ENCODE results near the gene RNF224. TPM values are rescaled to one million over a fixed set of nuclear protein-coding genes. Genes with fewer than 3 reads are reported as not detected.

Gene RNF224
- total and polyA plus RNA-seq, 2 experiments from 2014 or later = 0.63 TPM; not detected in 1

GRCh38 chr9:137264067-137264466 lies 36.8 kb downstream of the RNF224 start:
- H3K4me3 Mint-ChIP-seq = no peak overlapping the region
- ATAC-seq (no peak), DNase-seq (ENCODE audit: low spot score) (no peak)
- H3K27ac ChIP-seq (ENCODE audit: low read depth) = no peak overlapping the region
- H3K9me2 ChIP-seq (ENCODE audit: insufficient read depth) = no peaks in the 10 kb centered on the region
- no peaks in the 10 kb centered on the region for H3K4me1 ChIP-seq (ENCODE audit: insufficient read depth)
- no peak overlapping the region for H3K4me3 ChIP-seq
- 0 out of 2 replicates have a peak, but pooled peaks cover 7% of the 10 kb centered on the region for H3F3A ChIP-seq (replicated peaks; ENCODE audit: low read depth)
- no peaks in the 10 kb centered on the region; the same call in 2 of the 3 replicates for H3K9me3 Mint-ChIP-seq
- peaks cover 13% of the 10 kb centered on the region for H3K36me3 ChIP-seq (ENCODE audit: insufficient read depth)
- H3K79me2 ChIP-seq (replicated peaks; ENCODE audit: insufficient read depth) = no peaks in the 10 kb centered on the region
- H3K36me3 Mint-ChIP-seq (ENCODE audit: low read depth) = peaks cover 32% of the 10 kb centered on the region
- H3K27me3 Mint-ChIP-seq (ENCODE audit: insufficient read depth, low read depth, poor library complexity) = peaks cover 14% of the 10 kb centered on the region
- no peak overlapping the region for H3K27ac Mint-ChIP-seq
- H3K4me1 Mint-ChIP-seq = peaks cover 4% of the 10 kb centered on the region; the same call in 2 of the 3 replicates
- no peak overlapping the region for H2AFZ ChIP-seq
- no peak overlapping the region for H3K4me2 ChIP-seq
- TF ChIP-seq ETS1 (IDR thresholded peaks at IDR 0.05) = no peak
- no peak for TF ChIP-seq CTCF (conservative IDR thresholded peaks at IDR 0.05; ENCODE audit: low read depth in 2 of 2)
- H3K27me3 ChIP-seq (ENCODE audit: insufficient read depth) = no peaks in the 10 kb centered on the region
- 0 out of 2 replicates have a peak, but pooled peaks cover 4% of the 10 kb centered on the region for H4K20me1 ChIP-seq (replicated peaks; ENCODE audit: insufficient read depth)

GRCh38 chr9:137265496-137266161 lies 38.3 kb downstream of the RNF224 start:
- no peaks in the 10 kb centered on the region for H3K27me3 ChIP-seq (ENCODE audit: insufficient read depth)
- peaks cover 4% of the 10 kb centered on the region; the same call in 2 of the 3 replicates for H3K4me1 Mint-ChIP-seq
- no peak overlapping the region for H3K4me3 Mint-ChIP-seq
- no peak overlapping the region for H3K27ac Mint-ChIP-seq
- peaks cover 18% of the 10 kb centered on the region for H3K27me3 Mint-ChIP-seq (ENCODE audit: insufficient read depth, low read depth, poor library complexity)
- DNase-seq (ENCODE audit: low spot score) (no peak), ATAC-seq (no peak)
- H3K4me1 ChIP-seq (ENCODE audit: insufficient read depth) = no peaks in the 10 kb centered on the region
- H3K4me2 ChIP-seq = no peak overlapping the region
- H3K79me2 ChIP-seq (replicated peaks; ENCODE audit: insufficient read depth) = no peaks in the 10 kb centered on the region
- 0 out of 2 replicates have a peak, but pooled peaks cover 4% of the 10 kb centered on the region for H3F3A ChIP-seq (replicated peaks; ENCODE audit: low read depth)
- H3K36me3 ChIP-seq (ENCODE audit: insufficient read depth) = peaks cover 10% of the 10 kb centered on the region; the same call in 1 of the 2 replicates
- TF ChIP-seq POLR2AphosphoS5 (IDR thresholded peaks at IDR 0.05; ENCODE audit: low read depth) = no peak
- TF ChIP-seq ZNF114 (CRISPR knock-in tag; IDR thresholded peaks at IDR 0.05) = no peak
- TF ChIP-seq ZNF462 (CRISPR knock-in tag; IDR thresholded peaks at IDR 0.05) = no peak
- TF ChIP-seq CTCF (conservative IDR thresholded peaks at IDR 0.05; ENCODE audit: low read depth in 2 of 2) = no peak
- TF ChIP-seq ETS1 (IDR thresholded peaks at IDR 0.05) = no peak
- H2AFZ ChIP-seq = no peak overlapping the region
- H3K9me2 ChIP-seq (ENCODE audit: insufficient read depth) = no peaks in the 10 kb centered on the region
- no peaks in the 10 kb centered on the region; the same call in 2 of the 3 replicates for H3K9me3 Mint-ChIP-seq
- no peak overlapping the region for H3K27ac ChIP-seq (ENCODE audit: low read depth)
- H3K4me3 ChIP-seq = no peak overlapping the region
- 0 out of 2 replicates have a peak, but pooled peaks cover 9% of the 10 kb centered on the region for H4K20me1 ChIP-seq (replicated peaks; ENCODE audit: insufficient read depth)
- peaks cover 37% of the 10 kb centered on the region for H3K36me3 Mint-ChIP-seq (ENCODE audit: low read depth)
